H1 (cell line): Measurements from ENCODE around the gene TINCR. TPM values are rescaled to one million over a fixed set of nuclear protein-coding genes. Genes with fewer than 3 reads are reported as not detected.

Experiments used
- CTCF ChIA-PET: fragments of 300-600 bp; sonication (Branson Sonifier 250); formaldehyde crosslinking; loops from one replicate; lab custom pipeline; 2021; ENCODE audit not compliant: partially characterized antibody; lab: Charles Lee
- POLR2A ChIA-PET: fragments of 300-600 bp; sonication (Branson Sonifier 250); formaldehyde crosslinking; loops from one replicate; lab custom pipeline; 2021; ENCODE audit warnings: inconsistent platforms; ENCODE audit not compliant: partially characterized antibody; lab: Charles Lee
- DNase-seq, 2 experiments: peaks; one replicate each; pipeline versions ENCODE4 v3.0.0 to v3.0.0-alpha.2; 2010 to 2022; ENCODE audit warnings: low spot score in 2 of 2, low read depth in 1 of 2, mixed read lengths in 1 of 2
- FAIRE-seq: peaks from 2 replicates; lab custom pipeline; 2011; peaks lifted over from hg19 to GRCh38; lab: Jason Lieb, UNC
- H2AFZ ChIP-seq: 2 replicates; pipeline ENCODE4 v1.8.1; 2012; ENCODE audit warnings: low read length, inconsistent platforms
- H2AK5ac ChIP-seq: 2 replicates; pipeline ENCODE4 v1.6.1; 2013; ENCODE audit warnings: low read depth, low read length
- H2BK120ac ChIP-seq: replicated peaks from 2 replicates; pipeline ENCODE3; 2013; ENCODE audit warnings: low read depth, low read length, inconsistent platforms
- H2BK12ac ChIP-seq: 2 replicates; pipeline ENCODE4 v1.6.1; 2013; ENCODE audit warnings: low read depth, low read length
- H2BK15ac ChIP-seq: 2 replicates; pipeline ENCODE4 v1.6.1; 2013; ENCODE audit warnings: low read length
- H2BK20ac ChIP-seq: 2 replicates; pipeline ENCODE4 v1.6.1; 2013; ENCODE audit warnings: low read length
- H2BK5ac ChIP-seq: 2 replicates; pipeline ENCODE4 v1.6.1; 2013; ENCODE audit warnings: low read depth, low read length
- H3K14ac ChIP-seq: 2 replicates; pipeline ENCODE4 v1.6.1; 2013; ENCODE audit warnings: inconsistent platforms; ENCODE audit not compliant: insufficient read length
- H3K18ac ChIP-seq: 2 replicates; pipeline ENCODE4 v1.6.1; 2013; ENCODE audit warnings: low read length; ENCODE audit errors: extremely low read depth
- H3K23ac ChIP-seq: 2 replicates; pipeline ENCODE4 v1.6.1; 2013; ENCODE audit warnings: inconsistent platforms; ENCODE audit not compliant: insufficient read length
- H3K23me2 ChIP-seq: 2 replicates; pipeline ENCODE4 v1.6.1; 2013; ENCODE audit warnings: low read depth, low read length
- H3K27ac ChIP-seq: 2 replicates; pipeline ENCODE4 v1.6.1; 2011; ENCODE audit warnings: low read depth, low read length, inconsistent platforms
- H3K27me3 ChIP-seq, 4 experiments: replicated peaks in 1 of 4; 1 replicate in 1 of 4; 2 replicates in 3 of 4; pipeline versions ENCODE4 v1.6.1 to v1.8.1; 2011 to 2013; ENCODE audit warnings: low read length in 3 of 4, mild to moderate bottlenecking in 3 of 4, inconsistent platforms in 2 of 4, mixed read lengths in 2 of 4, moderate library complexity in 1 of 4; ENCODE audit not compliant: control insufficient read depth in 3 of 4, insufficient read depth in 3 of 4; ENCODE audit errors: extremely low read depth in 1 of 4
- H3K36me3 ChIP-seq, 4 experiments: 2 replicates each; pipeline versions ENCODE4 v1.6.1 to v1.8.1; 2011 to 2013; ENCODE audit warnings: mild to moderate bottlenecking in 4 of 4, low read length in 3 of 4, moderate library complexity in 2 of 4, control low read depth in 1 of 4, inconsistent platforms in 1 of 4; ENCODE audit not compliant: insufficient read depth in 4 of 4, control insufficient read depth in 2 of 4
- H3K4ac ChIP-seq: replicated peaks from 2 replicates; pipeline ENCODE3; 2013; ENCODE audit warnings: low read length, low read depth, mixed read lengths, inconsistent platforms; ENCODE audit not compliant: insufficient read length
- H3K4me1 ChIP-seq, 4 experiments: replicated peaks in 1 of 4; 1 replicate in 1 of 4; 2 replicates in 3 of 4; pipeline versions ENCODE4 v1.6.1 to v1.8.1; 2011 to 2013; ENCODE audit warnings: low read length in 3 of 4, inconsistent platforms in 2 of 4, mixed read lengths in 1 of 4; ENCODE audit not compliant: insufficient read depth in 4 of 4, control insufficient read depth in 3 of 4
- H3K4me2 ChIP-seq, 2 experiments: 2 replicates each; pipeline versions ENCODE4 v1.6.1 to v1.8.1; 2011 to 2013; ENCODE audit warnings: low read depth in 2 of 2, low read length in 2 of 2, control low read depth in 1 of 2, inconsistent platforms in 1 of 2, mild to moderate bottlenecking in 1 of 2; ENCODE audit not compliant: insufficient read depth in 1 of 2
- H3K4me3 ChIP-seq, 4 experiments: fragments of 200-600, 300-600 bp in 1 of 4; sonication (generic), shearing (Covaris generic), sonication (Bioruptor Twin) in 1 of 4; 2 replicates each; pipeline versions ENCODE4 v1.5.1 to v1.8.1; 2011 to 2016; ENCODE audit warnings: low read length in 4 of 4, low read depth in 3 of 4, control low read depth in 2 of 4, inconsistent platforms in 2 of 4, mild to moderate bottlenecking in 2 of 4, mixed read lengths in 1 of 4, moderate library complexity in 1 of 4; ENCODE audit not compliant: insufficient read depth in 2 of 4; ENCODE audit errors: extremely low read depth in 1 of 4
- H3K56ac ChIP-seq: replicated peaks from 2 replicates; pipeline ENCODE3; 2013; ENCODE audit warnings: low read depth, mild to moderate bottlenecking, mixed read lengths, low read length, inconsistent platforms; ENCODE audit not compliant: insufficient read length
- H3K79me1 ChIP-seq: 2 replicates; pipeline ENCODE4 v1.6.1; 2013; ENCODE audit warnings: low read depth, low read length, control low read depth
- H3K79me2 ChIP-seq, 2 experiments: 2 replicates each; pipeline versions ENCODE4 v1.6.1 to v1.8.1; 2012 to 2013; ENCODE audit warnings: low read length in 2 of 2, mild to moderate bottlenecking in 2 of 2, inconsistent platforms in 1 of 2; ENCODE audit not compliant: insufficient read depth in 2 of 2, control insufficient read depth in 1 of 2
- H3K9ac ChIP-seq, 4 experiments: replicated peaks in 1 of 4; 1 replicate in 1 of 4; 2 replicates in 3 of 4; pipeline versions ENCODE4 v1.6.1 to v1.8.1; 2011 to 2013; ENCODE audit warnings: low read depth in 3 of 4, low read length in 3 of 4, control low read depth in 2 of 4, mild to moderate bottlenecking in 2 of 4, moderate library complexity in 2 of 4, inconsistent platforms in 1 of 4; ENCODE audit errors: extremely low read depth in 1 of 4
- H3K9me3 ChIP-seq, 2 experiments: 2 replicates each; pipeline versions ENCODE4 v1.6.1 to v1.8.1; 2012 to 2013; ENCODE audit warnings: mild to moderate bottlenecking in 2 of 2, moderate library complexity in 2 of 2, control low read depth in 1 of 2, inconsistent platforms in 1 of 2, low read depth in 1 of 2, low read length in 1 of 2, mixed read lengths in 1 of 2; ENCODE audit not compliant: insufficient read depth in 2 of 2
- H4K20me1 ChIP-seq, 2 experiments: replicated peaks in 1 of 2; 2 replicates each; pipeline versions ENCODE3 to v1.8.1; 2011 to 2013; ENCODE audit warnings: inconsistent platforms in 2 of 2, low read length in 2 of 2, mild to moderate bottlenecking in 1 of 2; ENCODE audit not compliant: insufficient read depth in 2 of 2, control insufficient read depth in 1 of 2
- H4K5ac ChIP-seq: 2 replicates; pipeline ENCODE4 v1.6.1; 2013; ENCODE audit warnings: low read length, low read depth, mixed read lengths, inconsistent platforms; ENCODE audit not compliant: insufficient read length
- H4K8ac ChIP-seq: 2 replicates; pipeline ENCODE4 v1.8.0; 2013; ENCODE audit warnings: mild to moderate bottlenecking, moderate library complexity, low read length, inconsistent platforms; ENCODE audit not compliant: insufficient read depth; ENCODE audit errors: extremely low read depth
- H4K91ac ChIP-seq: replicated peaks from 2 replicates; pipeline ENCODE3; 2013; ENCODE audit warnings: low read length, mixed read lengths, inconsistent platforms; ENCODE audit not compliant: insufficient read length
- KDM1A ChIP-seq: fragments of 200-600, 300-600 bp; sonication (generic); IDR thresholded peaks from 2 replicates; pipeline ENCODE4 v1.7.1; 2016; ENCODE audit warnings: mild to moderate bottlenecking, low read length, borderline replicate concordance
- WGBS, 2 experiments: shearing (Covaris generic) in 1 of 2; methylation state at CpG; one replicate each; pipeline versions ENCODE4 v1.1.6 to v1.1.7; 2013 to 2015; ENCODE audit warnings: low lambda C conversion rate in 2 of 2, mixed read lengths in 2 of 2, inconsistent platforms in 1 of 2, low coverage in 1 of 2, missing lambda C conversion rate in 1 of 2; ENCODE audit not compliant: insufficient replicate concordance in 2 of 2, insufficient coverage in 1 of 2, insufficient read length in 1 of 2; ENCODE audit errors: extremely low coverage in 1 of 2, missing lambda C conversion rate in 1 of 2; 5-methylcytosine and 5-hydroxymethylcytosine counted together
- polyA plus RNA-seq, 7 experiments: library from polyadenylated mRNA; depleted of rRNA in 3 of 7; stranded (reverse) in 5 of 7; unstranded in 2 of 7; fragments of >200 nt in 5 of 7; fragments of 200-250 nt in 2 of 7; gene quantifications; 1 replicate in 5 of 7; 2 replicates in 1 of 7; 4 replicates in 1 of 7; pipeline versions ENCODE4 v1.2.1 to v1.2.3, GENCODE V29; 2011 to 2013; ENCODE audit warnings: missing spikeins in 2 of 7, mixed read lengths in 2 of 7
- total RNA-seq: library from RNA; stranded (reverse); fragmentation: NEBNext Ultra II Directional; extraction: Animal tissue kit (Norgen Biotek cat#: 25700); gene quantifications from 2 replicates; pipeline ENCODE4 v1.2.1, GENCODE V29; 2021
- TF ChIP-seq, protein P1 (sequence below), 3 experiments: IDR thresholded peaks; 1 replicate in 2 of 3; 2 replicates in 1 of 3; pipeline versions ENCODE4 v1.5.1 to v1.6.1; 2011; ENCODE audit warnings: low read length in 3 of 3, mild to moderate bottlenecking in 3 of 3, inconsistent platforms in 2 of 3, low read depth in 1 of 3, moderate library complexity in 1 of 3; ENCODE audit not compliant: insufficient read depth in 1 of 3; ENCODE audit errors: control extremely low read depth in 1 of 3

The TINCR gene
- total and polyA plus RNA-seq, 2 of the 8 experiments (the other 6 are each of a cell fraction or from before 2014, with no cell fraction given), result 0.52 to 1.4 TPM

DNA sequence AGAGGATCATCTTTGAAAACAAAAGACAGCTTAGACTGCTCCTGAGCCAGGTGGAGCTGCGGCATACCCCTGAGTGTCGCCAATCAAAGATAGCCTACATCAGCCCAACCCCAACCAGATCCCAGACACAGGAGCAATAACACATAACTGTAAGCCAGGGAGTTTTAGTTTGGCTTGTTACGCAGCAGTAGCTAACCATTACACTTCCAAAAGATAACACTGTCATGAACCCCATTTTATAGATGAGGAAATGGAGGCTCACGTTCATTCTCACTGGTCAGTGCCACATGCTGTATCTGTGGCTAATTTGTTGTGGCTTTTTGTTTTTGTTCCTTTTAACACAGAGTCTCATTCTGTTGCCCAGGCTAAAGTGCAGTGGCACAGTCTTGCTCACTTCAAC, 47.3 kb downstream of the TINCR start:
- H2AK5ac ChIP-seq, result no peak overlapping the region
- ChIA-PET CTCF (interaction anchor here (1.0 to 9.3 kb wide), 7 partner anchors 13 to 143 kb away, joined by 3 to 112 read pairs (median 4); no protein-coding TSS in a partner anchor), POLR2A (interaction anchor here (0.8 kb wide), 1 partner anchor 169 kb away, joined by 3 read pairs; no protein-coding TSS in a partner anchor)
- no peaks in the 10 kb centered on the region for H3K79me2 ChIP-seq
- H3K56ac ChIP-seq, result no peak overlapping the region
- WGBS, 2 experiments, result 91% methylated on average over 4 of the region's 4 CpGs; no CpG with 5 or more reads in 1 of the 2 experiments
- no peak overlapping the region for H3K18ac ChIP-seq
- no peak overlapping the region for H2BK20ac ChIP-seq
- H3K9ac ChIP-seq, result no peak overlapping the region
- H3K4me1 ChIP-seq, result peaks cover 0 to 8% (median 0%) of the 10 kb centered on the region in 4 experiments; a peak in 5 of 7 replicates
- no peak overlapping the region for H3K4me2 ChIP-seq
- H3K14ac ChIP-seq, result no peak overlapping the region
- no peak for FAIRE-seq
- no peak overlapping the region for H4K91ac ChIP-seq
- no peak overlapping the region for H3K27ac ChIP-seq
- H3K9me3 ChIP-seq, result peaks cover 4 to 11% of the 10 kb centered on the region in 2 experiments; a peak in 2 of 4 replicates
- no peak overlapping the region for H4K5ac ChIP-seq
- peaks cover 11% of the 10 kb centered on the region; the same call in 1 of the 2 replicates for H3K23me2 ChIP-seq
- no peak overlapping the region for H3K4ac ChIP-seq
- no peak overlapping the region for H2BK5ac ChIP-seq
- H3K79me1 ChIP-seq, result no peaks in the 10 kb centered on the region
- no peak overlapping the region for H2BK12ac ChIP-seq
- no peak overlapping the region for H3K23ac ChIP-seq
- H4K8ac ChIP-seq, result no peak overlapping the region
- no peaks in the 10 kb centered on the region for H3K36me3 ChIP-seq
- no peaks in the 10 kb centered on the region for H3K27me3 ChIP-seq
- H2AFZ ChIP-seq, result no peak overlapping the region
- peaks cover 0 to 3% of the 10 kb centered on the region in 2 experiments for H4K20me1 ChIP-seq
- DNase-seq, result no peak
- no peak overlapping the region for H3K4me3 ChIP-seq
- no peak overlapping the region for H2BK15ac ChIP-seq
- TF ChIP-seq, protein P1, sequence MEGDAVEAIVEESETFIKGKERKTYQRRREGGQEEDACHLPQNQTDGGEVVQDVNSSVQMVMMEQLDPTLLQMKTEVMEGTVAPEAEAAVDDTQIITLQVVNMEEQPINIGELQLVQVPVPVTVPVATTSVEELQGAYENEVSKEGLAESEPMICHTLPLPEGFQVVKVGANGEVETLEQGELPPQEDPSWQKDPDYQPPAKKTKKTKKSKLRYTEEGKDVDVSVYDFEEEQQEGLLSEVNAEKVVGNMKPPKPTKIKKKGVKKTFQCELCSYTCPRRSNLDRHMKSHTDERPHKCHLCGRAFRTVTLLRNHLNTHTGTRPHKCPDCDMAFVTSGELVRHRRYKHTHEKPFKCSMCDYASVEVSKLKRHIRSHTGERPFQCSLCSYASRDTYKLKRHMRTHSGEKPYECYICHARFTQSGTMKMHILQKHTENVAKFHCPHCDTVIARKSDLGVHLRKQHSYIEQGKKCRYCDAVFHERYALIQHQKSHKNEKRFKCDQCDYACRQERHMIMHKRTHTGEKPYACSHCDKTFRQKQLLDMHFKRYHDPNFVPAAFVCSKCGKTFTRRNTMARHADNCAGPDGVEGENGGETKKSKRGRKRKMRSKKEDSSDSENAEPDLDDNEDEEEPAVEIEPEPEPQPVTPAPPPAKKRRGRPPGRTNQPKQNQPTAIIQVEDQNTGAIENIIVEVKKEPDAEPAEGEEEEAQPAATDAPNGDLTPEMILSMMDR (IDR thresholded peaks at IDR 0.05; ENCODE audit: control extremely low read depth in 1 of 3, insufficient read depth in 1 of 3, low read depth in 1 of 3, low read length in 3 of 3), result no peak
- TF ChIP-seq KDM1A, result peak; percentile 37; the same call in 1 of the 2 replicates
- H2BK120ac ChIP-seq, result no peak overlapping the region
